ENCODE data around the gene TMEM184B. TPM values are rescaled to one million over a fixed set of nuclear protein-coding genes. Genes with fewer than 3 reads are reported as not detected.
A peak's percentile ranks its signal among the peaks of the same experiment; 100 is the strongest.

The TMEM184B gene
- polyA plus RNA-seq, 12 donors: 54.5 to 87.4 (median 70.6) TPM; not detected in 1

GRCh38 chr22:38286915-38287669, 14.3 kb upstream of the TMEM184B start:
- no peak for DNase-seq

- DNase-seq: no peak
These were observed 12.2 kb upstream of the TMEM184B start for GRCh38 chr22:38285018-38285417.

- DNase-seq: peak; percentile 69
These were observed 11.2 kb upstream of the TMEM184B start for GRCh38 chr22:38284042-38284402.

GRCh38 chr22:38282397-38282796, 9.6 kb upstream of the TMEM184B start:
- no peak for DNase-seq

GRCh38 chr22:38276166-38276565, 3.4 kb upstream of the TMEM184B start:
- no peak for DNase-seq

GRCh38 chr22:38273135-38273826, 471 bp upstream of the TMEM184B start:
- DNase-seq: no peak

- DNase-seq: no peak
These were observed 860 bp downstream of the TMEM184B start for GRCh38 chr22:38271927-38272372.

GRCh38 chr22:38271101-38271500, 1.7 kb downstream of the TMEM184B start:
- DNase-seq: no peak

GRCh38 chr22:38270091-38270992, 2.5 kb downstream of the TMEM184B start:
- DNase-seq: no peak

- no peak for DNase-seq
These were observed 3.3 kb downstream of the TMEM184B start for GRCh38 chr22:38269466-38269865.

- DNase-seq: no peak
These were observed 5.7 kb downstream of the TMEM184B start for GRCh38 chr22:38267086-38267485.

- DNase-seq: no peak
These were observed 6.7 kb downstream of the TMEM184B start for GRCh38 chr22:38266120-38266519.

GRCh38 chr22:38264322-38264843, 8.4 kb downstream of the TMEM184B start:
- DNase-seq: no peak

GRCh38 chr22:38262051-38262795, 10.6 kb downstream of the TMEM184B start:
- DNase-seq: no peak

GRCh38 chr22:38260761-38261681, 11.8 kb downstream of the TMEM184B start:
- no peak for DNase-seq

- DNase-seq: no peak
These were observed 13.4 kb downstream of the TMEM184B start for GRCh38 chr22:38259370-38259769.

- no peak for DNase-seq
These were observed 13.9 kb downstream of the TMEM184B start for GRCh38 chr22:38258895-38259294.

GRCh38 chr22:38257650-38258250, 15.1 kb downstream of the TMEM184B start:
- no peak for DNase-seq

GRCh38 chr22:38257181-38257580, 15.6 kb downstream of the TMEM184B start:
- DNase-seq: peak; percentile 87

- no peak for DNase-seq
These were observed 17.1 kb downstream of the TMEM184B start for GRCh38 chr22:38255697-38256096.

Measured in muscle of arm (tissue), 12 donors.